Measurements from ENCODE around the gene AMIGO3.
"Not testable (repeated sequence)": the region's sequence is repeated elsewhere in the genome, so short reads cannot be mapped to it uniquely, and the experiment has no call there.

The AMIGO3 gene

DNA sequence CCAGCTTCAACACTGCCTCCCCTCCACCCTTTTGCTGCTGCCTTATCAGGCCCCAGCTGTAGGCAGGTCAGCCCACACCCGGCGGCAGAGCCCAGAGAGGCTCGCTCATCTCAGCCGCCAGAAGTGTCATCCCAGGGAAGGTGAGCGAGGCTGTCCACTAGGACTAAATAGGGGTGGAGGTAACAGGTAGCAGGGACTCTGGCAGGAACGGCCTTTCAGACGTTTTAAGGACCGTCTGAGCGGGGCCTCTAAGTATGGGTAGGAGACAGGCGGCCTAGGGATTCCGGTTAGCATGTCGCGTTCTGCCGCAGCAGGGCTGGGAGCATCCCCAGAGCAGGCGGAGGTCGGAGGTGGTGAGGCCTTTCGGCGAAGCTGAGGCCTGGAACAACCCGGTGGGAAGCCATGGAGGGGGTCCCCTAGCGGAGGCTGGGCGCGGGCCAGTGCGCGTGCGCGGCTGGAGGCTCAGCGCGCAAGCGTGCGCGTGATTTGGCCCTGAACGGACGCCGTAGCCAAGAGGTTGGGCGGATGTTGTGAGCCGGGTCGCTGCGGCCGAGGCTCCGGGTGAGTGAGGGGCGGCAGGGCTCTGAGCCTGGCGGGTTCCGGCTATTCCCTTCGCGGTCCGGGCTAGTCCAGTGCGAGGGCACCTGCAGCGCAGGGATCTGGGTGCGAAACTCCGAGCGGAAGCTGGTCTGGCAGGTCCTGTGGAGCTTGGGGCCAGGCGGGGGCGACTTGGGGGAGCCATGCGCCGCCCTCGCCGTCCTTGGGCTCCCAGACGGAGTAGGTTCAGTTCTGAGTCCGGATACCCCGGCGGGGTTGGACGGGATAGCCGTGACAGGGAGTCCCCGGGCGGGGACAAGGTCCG, 30.2 kb downstream of the AMIGO3 start, which contains the start of the genes MST1 and RNF123:
Gene MST1, minus strand, starts transcription at position 429 of the 862 bp plus-strand sequence. CDS start 783 bp downstream, outside the sequence.
Gene RNF123, plus strand, starts transcription at position 512 of the 862 bp plus-strand sequence. CDS start 1,609 bp downstream, outside the sequence.
- no peak for TF ChIP-seq EZH2phosphoT487 (conservative IDR thresholded peaks at IDR 0.05; ENCODE audit: low read length)
- no peaks in the 10 kb centered on the region for H4K20me1 ChIP-seq (ENCODE audit: low read depth, low read length)
- H2AFZ ChIP-seq (ENCODE audit: low read depth, low read length, severe bottlenecking): peak within 1 kb of the TSS; percentile 80
- no peaks in the 10 kb centered on the region for H3K9me2 ChIP-seq (replicated peaks; ENCODE audit: insufficient read depth, low read length)
- H3K27ac ChIP-seq (ENCODE audit: low read depth, low read length): peak within 1 kb of the TSS; percentile 31
- no peaks in the 10 kb centered on the region for H3F3A ChIP-seq (ENCODE audit: insufficient read depth)
- H3K27me3 ChIP-seq (ENCODE audit: low read length): no peaks in the 10 kb centered on the region
- H3K9me3 ChIP-seq (ENCODE audit: insufficient read depth, low read length): no peaks in the 10 kb centered on the region
- H3K4me2 ChIP-seq (ENCODE audit: low read depth, low read length, poor library complexity, severe bottlenecking): peak within 1 kb of the TSS; percentile 77
- no peaks in the 10 kb centered on the region for H3K36me3 ChIP-seq (ENCODE audit: low read length)
- peak within 1 kb of the TSS; percentile 71 for H3K9ac ChIP-seq (ENCODE audit: low read length)
- 0 out of 2 replicates have a peak, but pooled peaks cover 7% of the 10 kb centered on the region for H3K79me2 ChIP-seq (ENCODE audit: insufficient read depth, low read length)
- peak within 1 kb of the TSS; percentile 86 for H3K4me3 ChIP-seq (ENCODE audit: insufficient read depth, low read length, poor library complexity, severe bottlenecking)

DNA sequence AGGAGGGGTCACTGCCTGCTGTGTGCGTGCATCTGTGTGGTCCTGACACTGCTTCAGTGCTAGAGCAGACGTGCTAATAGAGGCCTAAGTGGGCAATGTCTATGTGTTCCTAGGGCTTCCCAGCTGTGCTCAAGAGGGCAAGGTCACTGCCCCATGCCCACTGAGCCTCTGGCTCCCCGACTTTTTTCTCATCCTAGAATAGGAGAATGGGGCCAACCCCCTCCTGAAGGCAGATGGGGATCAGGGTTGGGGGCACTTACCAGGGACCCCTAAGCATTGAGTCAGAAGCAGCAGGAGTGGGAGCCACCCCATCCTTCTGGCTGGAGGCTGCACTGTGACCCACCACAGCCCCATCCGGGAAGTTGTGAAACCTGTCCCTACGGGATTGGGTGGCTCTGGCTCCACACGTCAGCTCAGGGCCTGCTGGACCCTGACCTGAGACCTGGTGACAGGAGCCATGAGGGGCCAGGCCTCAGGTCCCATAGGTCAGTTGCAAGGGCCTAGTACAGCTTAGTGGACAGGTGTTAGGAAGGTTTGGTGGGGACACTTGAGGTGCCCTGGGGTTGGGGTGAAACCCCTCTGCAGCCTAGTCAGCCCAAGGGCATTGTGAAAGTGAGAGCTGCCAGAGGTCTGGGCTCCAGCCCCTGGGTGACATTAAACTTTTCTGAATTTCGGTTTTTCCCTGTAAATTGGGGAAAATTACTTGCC, 31.0 kb downstream of the AMIGO3 start:
- H4K20me1 ChIP-seq (ENCODE audit: low read depth, low read length); H3K27me3 ChIP-seq (ENCODE audit: low read length); H3K79me2 ChIP-seq (ENCODE audit: insufficient read depth, low read length); H3K9me2 ChIP-seq (replicated peaks; ENCODE audit: insufficient read depth, low read length); H3K36me3 ChIP-seq (ENCODE audit: low read length); H3F3A ChIP-seq (ENCODE audit: insufficient read depth); H3K9me3 ChIP-seq (ENCODE audit: insufficient read depth, low read length): not testable (repeated sequence)
- peak overlapping the region; percentile 80 for H2AFZ ChIP-seq (ENCODE audit: low read depth, low read length, severe bottlenecking)
- H3K9ac ChIP-seq (ENCODE audit: low read length): peak overlapping the region; percentile 71
- H3K27ac ChIP-seq (ENCODE audit: low read depth, low read length): peak overlapping the region; percentile 31
- H3K4me3 ChIP-seq (ENCODE audit: insufficient read depth, low read length, poor library complexity, severe bottlenecking): peak overlapping the region; percentile 86
- H3K4me2 ChIP-seq (ENCODE audit: low read depth, low read length, poor library complexity, severe bottlenecking): peak overlapping the region; percentile 77

GRCh38 chr3:49687424-49687795, 32.1 kb downstream of the AMIGO3 start:
- H3K9ac ChIP-seq (ENCODE audit: low read length); H3F3A ChIP-seq (ENCODE audit: insufficient read depth); H3K79me2 ChIP-seq (ENCODE audit: insufficient read depth, low read length); H3K27ac ChIP-seq (ENCODE audit: low read depth, low read length); H3K4me3 ChIP-seq (ENCODE audit: insufficient read depth, low read length, poor library complexity, severe bottlenecking); H3K27me3 ChIP-seq (ENCODE audit: low read length); H4K20me1 ChIP-seq (ENCODE audit: low read depth, low read length); H2AFZ ChIP-seq (ENCODE audit: low read depth, low read length, severe bottlenecking); H3K4me2 ChIP-seq (ENCODE audit: low read depth, low read length, poor library complexity, severe bottlenecking); H3K36me3 ChIP-seq (ENCODE audit: low read length); H3K9me2 ChIP-seq (replicated peaks; ENCODE audit: insufficient read depth, low read length); H3K9me3 ChIP-seq (ENCODE audit: insufficient read depth, low read length): not testable (repeated sequence)

DNA sequence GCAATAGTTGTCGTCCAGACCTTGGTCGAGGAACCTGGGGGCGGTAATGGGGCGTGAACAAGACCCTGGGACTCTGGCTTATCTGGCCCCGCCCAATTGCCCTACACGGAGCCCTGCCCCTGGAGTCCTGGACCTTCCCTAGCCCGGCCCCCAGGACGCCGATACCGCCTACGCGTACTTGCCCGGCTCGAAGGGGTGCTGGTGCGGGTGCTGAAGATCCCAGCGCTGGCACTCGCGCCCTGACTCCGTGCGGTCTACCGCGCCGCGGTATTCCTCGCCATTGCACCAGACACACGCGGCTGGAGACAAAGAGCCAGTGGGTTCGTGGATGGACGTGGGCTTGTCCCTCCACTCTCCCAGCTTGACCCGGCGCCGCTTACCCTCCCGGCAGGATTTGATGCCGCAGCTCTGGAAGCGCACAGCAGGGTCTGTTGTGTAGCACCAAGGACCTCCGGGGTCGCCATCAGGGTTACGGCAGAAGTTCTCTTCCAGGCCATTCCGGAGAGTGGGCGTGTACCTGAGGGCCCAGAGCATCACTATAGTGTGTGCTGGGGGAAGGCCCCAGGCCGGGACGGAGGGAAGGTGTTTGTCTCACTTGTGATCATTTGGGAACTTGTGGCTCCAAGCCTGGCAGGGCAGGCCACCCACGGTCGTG, 32.6 kb downstream of the AMIGO3 start:
- H3K4me2 ChIP-seq (ENCODE audit: low read depth, low read length, poor library complexity, severe bottlenecking); H3K79me2 ChIP-seq (ENCODE audit: insufficient read depth, low read length); H3K9me3 ChIP-seq (ENCODE audit: insufficient read depth, low read length); H3K27ac ChIP-seq (ENCODE audit: low read depth, low read length); H3K4me3 ChIP-seq (ENCODE audit: insufficient read depth, low read length, poor library complexity, severe bottlenecking); H3K9me2 ChIP-seq (replicated peaks; ENCODE audit: insufficient read depth, low read length); H3K27me3 ChIP-seq (ENCODE audit: low read length); H4K20me1 ChIP-seq (ENCODE audit: low read depth, low read length); H2AFZ ChIP-seq (ENCODE audit: low read depth, low read length, severe bottlenecking); H3K9ac ChIP-seq (ENCODE audit: low read length); H3K36me3 ChIP-seq (ENCODE audit: low read length); H3F3A ChIP-seq (ENCODE audit: insufficient read depth): not testable (repeated sequence)

- not testable (repeated sequence) for H3K4me3 ChIP-seq (ENCODE audit: insufficient read depth, low read length, poor library complexity, severe bottlenecking); H2AFZ ChIP-seq (ENCODE audit: low read depth, low read length, severe bottlenecking); H3K79me2 ChIP-seq (ENCODE audit: insufficient read depth, low read length); H3K27ac ChIP-seq (ENCODE audit: low read depth, low read length); H3K36me3 ChIP-seq (ENCODE audit: low read length); H3F3A ChIP-seq (ENCODE audit: insufficient read depth); H3K9me3 ChIP-seq (ENCODE audit: insufficient read depth, low read length); H3K4me2 ChIP-seq (ENCODE audit: low read depth, low read length, poor library complexity, severe bottlenecking); H3K9me2 ChIP-seq (replicated peaks; ENCODE audit: insufficient read depth, low read length); H3K27me3 ChIP-seq (ENCODE audit: low read length); H4K20me1 ChIP-seq (ENCODE audit: low read depth, low read length); H3K9ac ChIP-seq (ENCODE audit: low read length)
These were observed 33.1 kb downstream of the AMIGO3 start for GRCh38 chr3:49686346-49686745.

- H3K9me3 ChIP-seq (ENCODE audit: insufficient read depth, low read length); H3K27me3 ChIP-seq (ENCODE audit: low read length); H3K36me3 ChIP-seq (ENCODE audit: low read length); H2AFZ ChIP-seq (ENCODE audit: low read depth, low read length, severe bottlenecking); H3K4me3 ChIP-seq (ENCODE audit: insufficient read depth, low read length, poor library complexity, severe bottlenecking); H3F3A ChIP-seq (ENCODE audit: insufficient read depth); H3K27ac ChIP-seq (ENCODE audit: low read depth, low read length); H4K20me1 ChIP-seq (ENCODE audit: low read depth, low read length); H3K9me2 ChIP-seq (replicated peaks; ENCODE audit: insufficient read depth, low read length); H3K9ac ChIP-seq (ENCODE audit: low read length); H3K4me2 ChIP-seq (ENCODE audit: low read depth, low read length, poor library complexity, severe bottlenecking); H3K79me2 ChIP-seq (ENCODE audit: insufficient read depth, low read length): not testable (repeated sequence)
These were observed 33.6 kb downstream of the AMIGO3 start for GRCh38 chr3:49685846-49686245.

DNA sequence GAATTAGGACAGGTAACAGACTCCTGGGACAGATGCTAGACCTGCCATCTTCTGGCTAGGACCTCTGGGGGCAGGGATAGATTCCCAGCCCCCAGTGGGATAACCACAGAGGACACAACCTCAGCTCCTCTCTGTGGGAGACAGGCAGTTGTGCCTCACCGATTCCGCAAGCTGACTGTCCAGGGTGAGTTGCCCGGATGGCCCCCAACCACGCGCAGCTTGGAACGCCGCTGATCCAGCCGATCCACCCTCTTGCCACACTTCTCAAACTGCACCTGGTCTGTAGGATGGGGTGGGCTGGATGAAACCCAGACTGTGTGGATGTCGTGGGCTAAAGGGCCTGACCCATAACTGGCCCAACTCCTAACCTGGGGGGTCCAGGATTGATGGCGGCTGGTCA, 34.4 kb downstream of the AMIGO3 start:
- H3K79me2 ChIP-seq (ENCODE audit: insufficient read depth, low read length); H4K20me1 ChIP-seq (ENCODE audit: low read depth, low read length); H2AFZ ChIP-seq (ENCODE audit: low read depth, low read length, severe bottlenecking); H3K36me3 ChIP-seq (ENCODE audit: low read length); H3K9me2 ChIP-seq (replicated peaks; ENCODE audit: insufficient read depth, low read length); H3K27me3 ChIP-seq (ENCODE audit: low read length); H3K9ac ChIP-seq (ENCODE audit: low read length); H3F3A ChIP-seq (ENCODE audit: insufficient read depth); H3K27ac ChIP-seq (ENCODE audit: low read depth, low read length); H3K4me3 ChIP-seq (ENCODE audit: insufficient read depth, low read length, poor library complexity, severe bottlenecking); H3K9me3 ChIP-seq (ENCODE audit: insufficient read depth, low read length); H3K4me2 ChIP-seq (ENCODE audit: low read depth, low read length, poor library complexity, severe bottlenecking): not testable (repeated sequence)

Data from SU-DHL-6 (cell line).